SK-N-SH treated with all-trans-retinoic acid at 6 μM for 48 hours (cell line): Measurements from ENCODE around the gene TIAM2.
A peak's percentile ranks its signal among the peaks of the same experiment; 100 is the strongest.

Experiments
- ATAC-seq: fragments of 200-7000 bp; cut with Tn5 transposase; 3 replicates; pipeline ENCODE4 v1.9.1; 2020; ENCODE audit warnings: mild to moderate bottlenecking, moderate library complexity
- ARNTL ChIP-seq: fragments of 450-650 bp; formaldehyde crosslinking; IDR thresholded peaks from 2 replicates; pipeline ENCODE4 v1.5.0; 2020; ENCODE audit warnings: low read depth, mild to moderate bottlenecking, moderate library complexity, borderline replicate concordance
- CREB5 ChIP-seq: fragments of 250-450 bp; sonication (Bioruptor Pico); IDR thresholded peaks from 2 replicates; pipeline ENCODE4 v1.5.1; 2020; ENCODE audit warnings: low read depth, mild to moderate bottlenecking, moderate library complexity
- CSDC2 ChIP-seq: fragments of 250-450 bp; sonication (Bioruptor Pico); IDR thresholded peaks from 2 replicates; pipeline ENCODE4 v1.5.0; 2020; ENCODE audit warnings: mild to moderate bottlenecking, moderate library complexity
- CSRNP3 ChIP-seq: fragments of 250-450 bp; sonication (Bioruptor Pico); IDR thresholded peaks from 2 replicates; pipeline ENCODE4 v1.5.1; 2021; ENCODE audit warnings: mild to moderate bottlenecking, moderate library complexity
- ESRRG ChIP-seq: fragments of 250-450 bp; sonication (Bioruptor Pico); IDR thresholded peaks from 2 replicates; pipeline ENCODE4 v1.6.1; 2021; ENCODE audit warnings: mild to moderate bottlenecking
- GLIS3 ChIP-seq: fragments of 250-450 bp; sonication (Bioruptor Pico); IDR thresholded peaks from 2 replicates; pipeline ENCODE4 v1.5.0; 2020; ENCODE audit warnings: mild to moderate bottlenecking, moderate library complexity
- ISL1 ChIP-seq: fragments of 250-450 bp; sonication (Bioruptor Pico); IDR thresholded peaks from 2 replicates; pipeline ENCODE4 v2.1.2; 2022; ENCODE audit warnings: mild to moderate bottlenecking, moderate library complexity
- PATZ1 ChIP-seq: fragments of 250-450 bp; sonication (Bioruptor Pico); IDR thresholded peaks from 2 replicates; pipeline ENCODE4 v1.8.0; 2020; ENCODE audit warnings: mild to moderate bottlenecking, moderate library complexity, borderline replicate concordance
- PPARA ChIP-seq: fragments of 250-450 bp; sonication (Bioruptor Pico); IDR thresholded peaks from 2 replicates; pipeline ENCODE4 v1.5.0; 2020; ENCODE audit warnings: mild to moderate bottlenecking, borderline replicate concordance
- SNAI2 ChIP-seq: fragments of 250-450 bp; sonication (Bioruptor Pico); IDR thresholded peaks from 2 replicates; pipeline ENCODE4 v1.5.0; 2020; ENCODE audit warnings: mild to moderate bottlenecking, moderate library complexity
- TCF4 ChIP-seq: fragments of 250-450 bp; sonication (Bioruptor Pico); IDR thresholded peaks from 2 replicates; pipeline ENCODE4 v1.8.0; 2021; ENCODE audit warnings: mild to moderate bottlenecking, moderate library complexity, borderline replicate concordance
- TOX ChIP-seq: fragments of 250-450 bp; sonication (Bioruptor Pico); IDR thresholded peaks from 2 replicates; pipeline ENCODE4 v1.8.0; 2021; ENCODE audit warnings: mild to moderate bottlenecking, moderate library complexity, borderline replicate concordance
- TSHZ2 ChIP-seq: fragments of 250-450 bp; sonication (Bioruptor Pico); IDR thresholded peaks from 2 replicates; pipeline ENCODE4 v1.5.0; 2020; ENCODE audit warnings: mild to moderate bottlenecking, moderate library complexity
- ZC3H10 ChIP-seq: fragments of 250-450 bp; sonication (Bioruptor Pico); IDR thresholded peaks from 2 replicates; pipeline ENCODE4 v1.5.1; 2021; ENCODE audit warnings: mild to moderate bottlenecking, moderate library complexity
- ZFP3 ChIP-seq: fragments of 250-450 bp; sonication (Bioruptor Pico); IDR thresholded peaks from 2 replicates; pipeline ENCODE4 v1.5.0; 2020; ENCODE audit warnings: mild to moderate bottlenecking, moderate library complexity
- ZFP30 ChIP-seq: fragments of 450-650 bp; formaldehyde crosslinking; IDR thresholded peaks from 2 replicates; pipeline ENCODE4 v1.5.0; 2022; ENCODE audit warnings: mild to moderate bottlenecking, moderate library complexity
- ZNF565 ChIP-seq: fragments of 450-650 bp; formaldehyde crosslinking; conservative IDR thresholded peaks from 2 replicates; pipeline ENCODE4 v1.5.0; 2020; ENCODE audit warnings: low read depth, mild to moderate bottlenecking, moderate library complexity
- ZNF70 ChIP-seq: fragments of 450-650 bp; formaldehyde crosslinking; IDR thresholded peaks from 2 replicates; pipeline ENCODE4 v1.5.0; 2020; ENCODE audit warnings: mild to moderate bottlenecking, moderate library complexity

Gene TIAM2

GRCh38 chr6:155275808-155276480 lies 280.8 kb downstream of the TIAM2 start:
- TF ChIP-seq ZNF565 (0 out of 2 replicates have a peak, but pooled peaks have one; percentile 39), TCF4 (CRISPR knock-in tag) (peak; percentile 74), ZFP3 (no peak), PPARA (CRISPR knock-in tag) (no peak), ZNF70 (peak; percentile 68; the same call in 1 of the 2 replicates), TSHZ2 (CRISPR knock-in tag) (peak; percentile 74; the same call in 1 of the 2 replicates), ZFP30 (no peak), SNAI2 (0 out of 2 replicates have a peak, but pooled peaks have one; percentile 37), CSDC2 (CRISPR knock-in tag) (no peak), ARNTL (no peak), PATZ1 (CRISPR knock-in tag) (no peak)
- peak; percentile 29 for ATAC-seq

- TF ChIP-seq SNAI2 (no peak), ISL1 (CRISPR knock-in tag) (no peak), CSRNP3 (CRISPR knock-in tag) (no peak), ZFP3 (no peak), ZC3H10 (no peak), CREB5 (CRISPR knock-in tag) (no peak), PATZ1 (CRISPR knock-in tag) (no peak), ESRRG (CRISPR knock-in tag) (no peak), TOX (CRISPR knock-in tag) (no peak), GLIS3 (CRISPR knock-in tag) (no peak), ARNTL (no peak)
- TF ChIP-seq, all 23 proteins: peak for 0
- no peak for ATAC-seq
These were observed 281.5 kb downstream of the TIAM2 start for GRCh38 chr6:155276638-155277037.

GRCh38 chr6:155278319-155279049 lies 283.4 kb downstream of the TIAM2 start:
- no peak for TF ChIP-seq ISL1 (CRISPR knock-in tag)
- no peak for TF ChIP-seq ZFP3
- no peak for TF ChIP-seq ZFP30
- no peak for TF ChIP-seq TOX (CRISPR knock-in tag)
- TF ChIP-seq CSDC2 (CRISPR knock-in tag): no peak
- TF ChIP-seq GLIS3 (CRISPR knock-in tag): no peak
- TF ChIP-seq CSRNP3 (CRISPR knock-in tag): no peak
- no peak for TF ChIP-seq TCF4 (CRISPR knock-in tag)
- no peak for ATAC-seq
